ENCODE measurements around the gene CNTNAP4.

Gene CNTNAP4

GRCh38 chr16:76490036-76490639 lies 212.9 kb downstream of the CNTNAP4 start:
- Histone ChIP-seq H3K27me3 (ENCODE audit: control insufficient read depth in 3 of 3, insufficient read depth in 3 of 3, low read depth in 1 of 3, low read length in 3 of 3) (peaks cover 0 to 4% (median 0%) of the 10 kb centered on the region in 3 experiments), H3K4me2 (ENCODE audit: insufficient read depth, low read length, poor library complexity, severe bottlenecking) (no peak overlapping the region), H3K27ac (replicated peaks; ENCODE audit: low read length) (no peak overlapping the region), H2BK120ac (ENCODE audit: low read depth, low read length) (no peak overlapping the region), H3K18ac (ENCODE audit: low read length) (no peak overlapping the region), H3K9ac (ENCODE audit: low read depth, low read length, poor library complexity) (no peak overlapping the region), H2AFZ (ENCODE audit: low read length) (no peak overlapping the region), H2BK15ac (ENCODE audit: low read length) (no peak overlapping the region), H3K4me3 (ENCODE audit: low read length in 2 of 2) (no peak overlapping the region), H3K4me1 (ENCODE audit: control insufficient read depth in 2 of 2, insufficient read depth in 1 of 2, low read depth in 1 of 2, low read length in 2 of 2) (peaks cover 0 to 2% of the 10 kb centered on the region in 2 donors), H3K36me3 (replicated peaks in 1 of 2; ENCODE audit: control insufficient read depth in 2 of 2, insufficient read depth in 2 of 2, low read length in 2 of 2) (no peaks in the 10 kb centered on the region), H3K9me3 (replicated peaks in 1 of 2; ENCODE audit: control insufficient read depth in 2 of 2, insufficient read depth in 1 of 2, low read depth in 1 of 2, low read length in 2 of 2) (no peaks in the 10 kb centered on the region), H2BK12ac (ENCODE audit: low read length) (no peak overlapping the region), H2AK5ac (ENCODE audit: low read depth, low read length) (no peak overlapping the region), H3K4ac (ENCODE audit: low read length) (no peak overlapping the region), H2BK5ac (ENCODE audit: low read length) (no peak overlapping the region), H4K8ac (ENCODE audit: low read depth, low read length) (no peak overlapping the region), H3K79me1 (ENCODE audit: low read depth, low read length) (no peaks in the 10 kb centered on the region), H3K23ac (ENCODE audit: low read depth, low read length, poor library complexity) (no peak overlapping the region), H4K91ac (ENCODE audit: low read depth, low read length, poor library complexity) (no peak overlapping the region), H3K14ac (ENCODE audit: low read length) (no peak overlapping the region)
- no CpG with 5 or more reads among the region's 3 CpGs for WGBS, 2 donors (ENCODE audit: extremely low coverage in 2 of 2, insufficient read length in 2 of 2, insufficient replicate concordance in 1 of 2)
- no peak for DNase-seq (ENCODE audit: low spot score)

GRCh38 chr16:76500006-76500405 lies 222.8 kb downstream of the CNTNAP4 start:
- H3K18ac ChIP-seq (ENCODE audit: low read length) = no peak overlapping the region
- no peak overlapping the region for H2BK12ac ChIP-seq (ENCODE audit: low read length)
- no peaks in the 10 kb centered on the region for H3K36me3 ChIP-seq (replicated peaks in 1 of 2; ENCODE audit: control insufficient read depth in 2 of 2, insufficient read depth in 2 of 2, low read length in 2 of 2)
- H3K14ac ChIP-seq (ENCODE audit: low read length) = no peak overlapping the region
- no peak overlapping the region for H3K27ac ChIP-seq (replicated peaks; ENCODE audit: low read length)
- H3K23ac ChIP-seq (ENCODE audit: low read depth, low read length, poor library complexity) = no peak overlapping the region
- H3K4me3 ChIP-seq (ENCODE audit: low read length in 2 of 2) = no peak overlapping the region
- H2BK5ac ChIP-seq (ENCODE audit: low read length) = no peak overlapping the region
- no CpG with 5 or more reads among the region's 21 CpGs for WGBS, 2 donors (ENCODE audit: extremely low coverage in 2 of 2, insufficient read length in 2 of 2, insufficient replicate concordance in 1 of 2)
- H4K8ac ChIP-seq (ENCODE audit: low read depth, low read length) = no peak overlapping the region
- H2AK5ac ChIP-seq (ENCODE audit: low read depth, low read length) = no peak overlapping the region
- no peak overlapping the region for H2AFZ ChIP-seq (ENCODE audit: low read length)
- H3K79me1 ChIP-seq (ENCODE audit: low read depth, low read length) = no peaks in the 10 kb centered on the region
- no peak overlapping the region for H3K9ac ChIP-seq (ENCODE audit: low read depth, low read length, poor library complexity)
- no peak overlapping the region for H2BK15ac ChIP-seq (ENCODE audit: low read length)
- no peak for DNase-seq (ENCODE audit: low spot score)
- no peak overlapping the region for H2BK120ac ChIP-seq (ENCODE audit: low read depth, low read length)
- no peak overlapping the region for H3K4me2 ChIP-seq (ENCODE audit: insufficient read depth, low read length, poor library complexity, severe bottlenecking)
- no peaks in the 10 kb centered on the region for H3K9me3 ChIP-seq (replicated peaks in 1 of 2; ENCODE audit: control insufficient read depth in 2 of 2, insufficient read depth in 1 of 2, low read depth in 1 of 2, low read length in 2 of 2)
- no peak overlapping the region for H4K91ac ChIP-seq (ENCODE audit: low read depth, low read length, poor library complexity)
- H3K27me3 ChIP-seq (ENCODE audit: control insufficient read depth in 3 of 3, insufficient read depth in 3 of 3, low read depth in 1 of 3, low read length in 3 of 3) = no peaks in the 10 kb centered on the region
- H3K4me1 ChIP-seq (ENCODE audit: control insufficient read depth in 2 of 2, insufficient read depth in 1 of 2, low read depth in 1 of 2, low read length in 2 of 2) = no peaks in the 10 kb centered on the region
- H3K4ac ChIP-seq (ENCODE audit: low read length) = no peak overlapping the region

DNA sequence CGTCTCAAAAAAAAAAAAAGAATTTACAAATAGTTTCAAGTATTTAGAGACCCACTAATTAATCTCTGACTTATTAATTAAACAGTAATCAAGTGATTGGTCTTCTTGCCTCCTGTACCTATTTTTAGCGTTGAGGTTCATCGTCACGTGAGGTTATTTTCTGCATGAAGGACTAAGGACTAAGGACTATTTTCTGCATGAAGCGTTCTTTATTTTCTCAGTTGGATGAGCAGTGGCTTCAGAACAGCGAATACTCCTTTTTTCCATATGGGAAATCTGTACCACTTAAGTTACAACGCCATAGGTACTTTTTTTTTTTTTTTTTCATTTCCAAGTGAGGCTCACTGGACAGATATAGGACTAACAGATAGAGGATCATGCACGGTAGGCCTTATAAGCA lies 224.9 kb downstream of the CNTNAP4 start:
- H2BK5ac ChIP-seq (ENCODE audit: low read length) = no peak overlapping the region
- H3K9ac ChIP-seq (ENCODE audit: low read depth, low read length, poor library complexity) = no peak overlapping the region
- no peaks in the 10 kb centered on the region for H3K9me3 ChIP-seq (replicated peaks in 1 of 2; ENCODE audit: control insufficient read depth in 2 of 2, insufficient read depth in 1 of 2, low read depth in 1 of 2, low read length in 2 of 2)
- H2BK120ac ChIP-seq (ENCODE audit: low read depth, low read length) = no peak overlapping the region
- no peaks in the 10 kb centered on the region for H3K27me3 ChIP-seq (ENCODE audit: control insufficient read depth in 3 of 3, insufficient read depth in 3 of 3, low read depth in 1 of 3, low read length in 3 of 3)
- no CpG with 5 or more reads among the region's 8 CpGs for WGBS, 2 donors (ENCODE audit: extremely low coverage in 2 of 2, insufficient read length in 2 of 2, insufficient replicate concordance in 1 of 2)
- H3K79me1 ChIP-seq (ENCODE audit: low read depth, low read length) = no peaks in the 10 kb centered on the region
- no peak overlapping the region for H3K4me3 ChIP-seq (ENCODE audit: low read length in 2 of 2)
- H2BK12ac ChIP-seq (ENCODE audit: low read length) = no peak overlapping the region
- no peak overlapping the region for H3K18ac ChIP-seq (ENCODE audit: low read length)
- no peak overlapping the region for H3K14ac ChIP-seq (ENCODE audit: low read length)
- no peak overlapping the region for H4K91ac ChIP-seq (ENCODE audit: low read depth, low read length, poor library complexity)
- H3K4me1 ChIP-seq (ENCODE audit: control insufficient read depth in 2 of 2, insufficient read depth in 1 of 2, low read depth in 1 of 2, low read length in 2 of 2) = no peaks in the 10 kb centered on the region
- no peak for DNase-seq (ENCODE audit: low spot score)
- H3K27ac ChIP-seq (replicated peaks; ENCODE audit: low read length) = no peak overlapping the region
- H2AK5ac ChIP-seq (ENCODE audit: low read depth, low read length) = no peak overlapping the region
- no peak overlapping the region for H4K8ac ChIP-seq (ENCODE audit: low read depth, low read length)
- H3K4me2 ChIP-seq (ENCODE audit: insufficient read depth, low read length, poor library complexity, severe bottlenecking) = no peak overlapping the region
- no peaks in the 10 kb centered on the region for H3K36me3 ChIP-seq (replicated peaks in 1 of 2; ENCODE audit: control insufficient read depth in 2 of 2, insufficient read depth in 2 of 2, low read length in 2 of 2)
- H3K4ac ChIP-seq (ENCODE audit: low read length) = no peak overlapping the region
- H2BK15ac ChIP-seq (ENCODE audit: low read length) = no peak overlapping the region
- no peak overlapping the region for H2AFZ ChIP-seq (ENCODE audit: low read length)
- H3K23ac ChIP-seq (ENCODE audit: low read depth, low read length, poor library complexity) = no peak overlapping the region

DNA sequence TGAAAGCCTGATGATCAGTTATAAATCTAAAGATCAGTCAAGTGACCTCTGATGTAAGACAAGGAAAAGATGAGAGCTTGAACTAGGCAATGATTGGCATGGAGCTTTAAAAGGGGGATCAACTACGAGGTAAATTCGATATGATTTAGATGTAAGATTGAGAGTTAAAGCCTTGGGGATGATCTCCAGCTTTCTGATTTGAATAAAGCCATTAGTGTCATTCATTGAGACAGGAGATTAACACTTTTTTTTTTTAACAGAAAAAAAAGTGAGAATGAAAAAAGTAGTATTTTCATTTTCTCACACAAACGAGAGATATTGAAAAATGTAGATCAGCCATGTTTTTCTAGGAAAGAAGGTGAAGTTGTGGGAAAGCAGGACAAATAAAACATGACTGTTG lies 225.4 kb downstream of the CNTNAP4 start:
- H2AK5ac ChIP-seq (ENCODE audit: low read depth, low read length) = no peak overlapping the region
- H2AFZ ChIP-seq (ENCODE audit: low read length) = no peak overlapping the region
- H3K14ac ChIP-seq (ENCODE audit: low read length) = no peak overlapping the region
- H3K18ac ChIP-seq (ENCODE audit: low read length) = no peak overlapping the region
- no peak overlapping the region for H3K4ac ChIP-seq (ENCODE audit: low read length)
- H4K91ac ChIP-seq (ENCODE audit: low read depth, low read length, poor library complexity) = no peak overlapping the region
- no peak overlapping the region for H3K9ac ChIP-seq (ENCODE audit: low read depth, low read length, poor library complexity)
- no peak overlapping the region for H3K4me3 ChIP-seq (ENCODE audit: low read length in 2 of 2)
- no peak overlapping the region for H2BK120ac ChIP-seq (ENCODE audit: low read depth, low read length)
- H3K9me3 ChIP-seq (replicated peaks in 1 of 2; ENCODE audit: control insufficient read depth in 2 of 2, insufficient read depth in 1 of 2, low read depth in 1 of 2, low read length in 2 of 2) = no peaks in the 10 kb centered on the region
- H3K4me2 ChIP-seq (ENCODE audit: insufficient read depth, low read length, poor library complexity, severe bottlenecking) = no peak overlapping the region
- no peak overlapping the region for H2BK5ac ChIP-seq (ENCODE audit: low read length)
- no peak overlapping the region for H4K8ac ChIP-seq (ENCODE audit: low read depth, low read length)
- H3K27ac ChIP-seq (replicated peaks; ENCODE audit: low read length) = no peak overlapping the region
- no CpG with 5 or more reads among the region's 3 CpGs for WGBS, 2 donors (ENCODE audit: extremely low coverage in 2 of 2, insufficient read length in 2 of 2, insufficient replicate concordance in 1 of 2)
- no peak overlapping the region for H3K23ac ChIP-seq (ENCODE audit: low read depth, low read length, poor library complexity)
- no peaks in the 10 kb centered on the region for H3K79me1 ChIP-seq (ENCODE audit: low read depth, low read length)
- H3K4me1 ChIP-seq (ENCODE audit: control insufficient read depth in 2 of 2, insufficient read depth in 1 of 2, low read depth in 1 of 2, low read length in 2 of 2) = no peaks in the 10 kb centered on the region
- no peak overlapping the region for H2BK15ac ChIP-seq (ENCODE audit: low read length)
- no peak for DNase-seq (ENCODE audit: low spot score)
- no peak overlapping the region for H2BK12ac ChIP-seq (ENCODE audit: low read length)
- H3K36me3 ChIP-seq (replicated peaks in 1 of 2; ENCODE audit: control insufficient read depth in 2 of 2, insufficient read depth in 2 of 2, low read length in 2 of 2) = no peaks in the 10 kb centered on the region
- H3K27me3 ChIP-seq (ENCODE audit: control insufficient read depth in 3 of 3, insufficient read depth in 3 of 3, low read depth in 1 of 3, low read length in 3 of 3) = no peaks in the 10 kb centered on the region

All from neuronal stem cell (in vitro differentiated cells).